Measurements from ENCODE around the gene FOXL2NB. TPM values are rescaled to one million over a fixed set of nuclear protein-coding genes. Genes with fewer than 3 reads are reported as not detected.
A peak's percentile ranks its signal among the peaks of the same experiment; 100 is the strongest.
"Not testable (repeated sequence)": the region's sequence is repeated elsewhere in the genome, so short reads cannot be mapped to it uniquely, and the experiment has no call there.

The FOXL2NB gene
- total RNA-seq, 2 experiments from 2014 or later: not detected

- no peak for DNase-seq
- H3K27me3 Mint-ChIP-seq: peaks cover 3% of the 10 kb centered on the region
- H3K4me3 Mint-ChIP-seq: peak overlapping the region; percentile 74
- no peak overlapping the region for H3K27ac Mint-ChIP-seq
- peaks cover 9% of the 10 kb centered on the region for H3K4me1 Mint-ChIP-seq
- ChIA-PET CTCF (interaction anchor here (0.6 to 14.2 kb wide), 75 partner anchors 7 to 741 kb away, joined by 3 to 405 read pairs (median 5); partner anchors contain the start of genes CEP70, DBR1, FAIM and FOXL2), POLR2A (interaction anchor here (0.6 to 2.3 kb wide), 10 partner anchors 19 to 480 kb away, joined by 3 to 15 read pairs (median 3); partner anchors contain the start of genes CEP70, ESYT3 and FAIM)
- no peaks in the 10 kb centered on the region for H3K9me3 Mint-ChIP-seq
- no peaks in the 10 kb centered on the region for H3K36me3 Mint-ChIP-seq (ENCODE audit: low read depth)
Observed at GRCh38 chr3:138914870-138915502, 32.0 kb upstream of the FOXL2NB start.

GRCh38 chr3:138915503-138916498 lies 31.2 kb upstream of the FOXL2NB start:
- Mint-ChIP-seq H3K9me3 (no peaks in the 10 kb centered on the region), H3K4me3 (peak overlapping the region; percentile 74), H3K27me3 (peaks cover 3% of the 10 kb centered on the region), H3K36me3 (ENCODE audit: low read depth) (no peaks in the 10 kb centered on the region), H3K4me1 (peaks cover 9% of the 10 kb centered on the region), H3K27ac (peak overlapping the region; percentile 56)
- POLR2A ChIA-PET: interaction anchor here (0.6 to 2.3 kb wide), 16 partner anchors 11 to 741 kb away, joined by 3 to 15 read pairs (median 3); partner anchors contain the start of genes CEP70, DBR1, ESYT3 and FAIM
- CTCF ChIA-PET: interaction anchor here (0.6 to 14.2 kb wide), 93 partner anchors 8 to 742 kb away, joined by 3 to 405 read pairs (median 5); partner anchors contain the start of genes CEP70, DBR1, ESYT3 and FAIM
- DNase-seq: peak; percentile 80

GRCh38 chr3:138916824-138917223 lies 30.2 kb upstream of the FOXL2NB start:
- Mint-ChIP-seq H3K27ac (no peak overlapping the region), H3K4me3 (no peak overlapping the region), H3K27me3 (peaks cover 3% of the 10 kb centered on the region), H3K9me3 (no peaks in the 10 kb centered on the region), H3K4me1 (peaks cover 9% of the 10 kb centered on the region), H3K36me3 (ENCODE audit: low read depth) (no peaks in the 10 kb centered on the region)
- ChIA-PET CTCF (interaction anchor here (0.7 to 14.2 kb wide), 29 partner anchors 7 to 499 kb away, joined by 3 to 405 read pairs (median 8); partner anchors contain the start of genes CEP70 and ESYT3), POLR2A (interaction anchor here (0.9 to 2.3 kb wide), 3 partner anchors 308 to 326 kb away, joined by 3 to 15 read pairs (median 4); partner anchors contain the start of genes CEP70 and FAIM)
- no peak for DNase-seq

GRCh38 chr3:138919325-138919724 lies 27.7 kb upstream of the FOXL2NB start:
- Mint-ChIP-seq H3K4me3 (no peak overlapping the region), H3K36me3 (ENCODE audit: low read depth) (no peaks in the 10 kb centered on the region), H3K9me3 (no peaks in the 10 kb centered on the region), H3K27me3 (peaks cover 3% of the 10 kb centered on the region), H3K4me1 (peaks cover 11% of the 10 kb centered on the region), H3K27ac (no peak overlapping the region)
- ChIA-PET POLR2A (no interaction called here), CTCF (interaction anchor here (0.6 to 14.2 kb wide), 6 partner anchors 13 to 743 kb away, joined by 4 to 405 read pairs (median 31); partner anchors contain the start of gene CEP70)
- DNase-seq: no peak

GRCh38 chr3:138921316-138922292 lies 25.4 kb upstream of the FOXL2NB start:
- POLR2A ChIA-PET: no interaction called here
- CTCF ChIA-PET: interaction anchor here (0.6 to 14.2 kb wide), 12 partner anchors 9 to 704 kb away, joined by 3 to 405 read pairs (median 6); partner anchors contain the start of gene CEP70
- Mint-ChIP-seq H3K36me3 (ENCODE audit: low read depth) (no peaks in the 10 kb centered on the region), H3K4me1 (peaks cover 3% of the 10 kb centered on the region), H3K4me3 (no peak overlapping the region), H3K27me3 (peaks cover 9% of the 10 kb centered on the region), H3K9me3 (no peaks in the 10 kb centered on the region), H3K27ac (no peak overlapping the region)
- no peak for DNase-seq

- DNase-seq; H3K4me1 Mint-ChIP-seq; H3K27me3 Mint-ChIP-seq; H3K4me3 Mint-ChIP-seq; H3K27ac Mint-ChIP-seq; H3K9me3 Mint-ChIP-seq; H3K36me3 Mint-ChIP-seq (ENCODE audit: low read depth): not testable (repeated sequence)
- ChIA-PET CTCF (interaction anchor here (0.9 to 14.2 kb wide), 23 partner anchors 10 to 705 kb away, joined by 3 to 405 read pairs (median 5); partner anchors contain the start of gene CEP70), POLR2A (interaction anchor here (1.1 kb wide), 1 partner anchor 313 kb away, joined by 3 read pairs; no protein-coding TSS in a partner anchor)
Observed at GRCh38 chr3:138922400-138922799, 24.6 kb upstream of the FOXL2NB start.

GRCh38 chr3:138923531-138923994 lies 23.5 kb upstream of the FOXL2NB start:
- H3K36me3 Mint-ChIP-seq (ENCODE audit: low read depth): no peaks in the 10 kb centered on the region
- DNase-seq: peak; percentile 85
- ChIA-PET CTCF (interaction anchor here (0.6 to 14.2 kb wide), 53 partner anchors 8 to 597 kb away, joined by 3 to 405 read pairs (median 4); partner anchors contain the start of genes CEP70 and ESYT3), POLR2A (interaction anchor here (0.6 to 1.1 kb wide), 2 partner anchors 22 to 314 kb away, joined by 3 read pairs; no protein-coding TSS in a partner anchor)
- H3K4me3 Mint-ChIP-seq: no peak overlapping the region
- H3K27me3 Mint-ChIP-seq: peaks cover 6% of the 10 kb centered on the region
- H3K4me1 Mint-ChIP-seq: peaks cover 3% of the 10 kb centered on the region
- H3K9me3 Mint-ChIP-seq: no peaks in the 10 kb centered on the region
- H3K27ac Mint-ChIP-seq: no peak overlapping the region

GRCh38 chr3:138928727-138929372 lies 18.2 kb upstream of the FOXL2NB start:
- DNase-seq: no peak
- H3K27me3 Mint-ChIP-seq: peaks cover 23% of the 10 kb centered on the region
- H3K36me3 Mint-ChIP-seq (ENCODE audit: low read depth): no peaks in the 10 kb centered on the region
- CTCF ChIA-PET: interaction anchor here (2.8 kb wide), 1 partner anchor 13 kb away, joined by 12 read pairs; no protein-coding TSS in a partner anchor
- no peaks in the 10 kb centered on the region for H3K9me3 Mint-ChIP-seq
- no peak overlapping the region for H3K27ac Mint-ChIP-seq
- H3K4me1 Mint-ChIP-seq: no peaks in the 10 kb centered on the region
- no peak overlapping the region for H3K4me3 Mint-ChIP-seq
- POLR2A ChIA-PET: no interaction called here

- no peaks in the 10 kb centered on the region for H3K9me3 Mint-ChIP-seq
- no peak overlapping the region for H3K4me3 Mint-ChIP-seq
- H3K27me3 Mint-ChIP-seq: peaks cover 51% of the 10 kb centered on the region
- H3K27ac Mint-ChIP-seq: no peak overlapping the region
- ChIA-PET POLR2A (interaction anchor here (1.1 to 1.9 kb wide), 2 partner anchors 12 to 18 kb away, joined by 3 to 4 read pairs; no protein-coding TSS in a partner anchor), CTCF (interaction anchor here (1.1 to 5.3 kb wide), 3 partner anchors 11 to 396 kb away, joined by 4 to 54 read pairs (median 27); no protein-coding TSS in a partner anchor)
- H3K4me1 Mint-ChIP-seq: peaks cover 17% of the 10 kb centered on the region
- no peak for DNase-seq
- peaks cover 2% of the 10 kb centered on the region for H3K36me3 Mint-ChIP-seq (ENCODE audit: low read depth)
Observed at GRCh38 chr3:138933068-138933668, 13.8 kb upstream of the FOXL2NB start.

- H3K4me3 Mint-ChIP-seq: no peak overlapping the region
- no peaks in the 10 kb centered on the region for H3K9me3 Mint-ChIP-seq
- ChIA-PET POLR2A (interaction anchor here (1.9 kb wide), 1 partner anchor 19 kb away, joined by 4 read pairs; no protein-coding TSS in a partner anchor), CTCF (interaction anchor here (0.6 to 5.3 kb wide), 5 partner anchors 12 to 395 kb away, joined by 4 to 54 read pairs (median 4); no protein-coding TSS in a partner anchor)
- H3K27ac Mint-ChIP-seq: no peak overlapping the region
- H3K27me3 Mint-ChIP-seq: peaks cover 60% of the 10 kb centered on the region
- DNase-seq: no peak
- peaks cover 23% of the 10 kb centered on the region for H3K4me1 Mint-ChIP-seq
- H3K36me3 Mint-ChIP-seq (ENCODE audit: low read depth): peaks cover 2% of the 10 kb centered on the region
Observed at GRCh38 chr3:138933981-138934691, 12.9 kb upstream of the FOXL2NB start.
